DOHH2 (cell line): Measurements from ENCODE around the gene CUEDC1.

Experiments
- EZH2phosphoT487 ChIP-seq: fragments of 200-600 bp; sonication (generic); IDR thresholded peaks from 2 replicates; pipeline ENCODE4 v1.6.1; 2017; ENCODE audit warnings: borderline replicate concordance, mild to moderate bottlenecking, antibody characterized with exemption, low read length, moderate library complexity, mixed read lengths
- TF ChIP-seq, protein P1 (sequence below): fragments of 200-600 bp; sonication (generic); IDR thresholded peaks from one replicate; pipeline ENCODE4 v1.5.1; 2014; ENCODE audit warnings: antibody characterized with exemption, mild to moderate bottlenecking, low read depth, low read length; ENCODE audit not compliant: poor library complexity, severe bottlenecking

DNA sequence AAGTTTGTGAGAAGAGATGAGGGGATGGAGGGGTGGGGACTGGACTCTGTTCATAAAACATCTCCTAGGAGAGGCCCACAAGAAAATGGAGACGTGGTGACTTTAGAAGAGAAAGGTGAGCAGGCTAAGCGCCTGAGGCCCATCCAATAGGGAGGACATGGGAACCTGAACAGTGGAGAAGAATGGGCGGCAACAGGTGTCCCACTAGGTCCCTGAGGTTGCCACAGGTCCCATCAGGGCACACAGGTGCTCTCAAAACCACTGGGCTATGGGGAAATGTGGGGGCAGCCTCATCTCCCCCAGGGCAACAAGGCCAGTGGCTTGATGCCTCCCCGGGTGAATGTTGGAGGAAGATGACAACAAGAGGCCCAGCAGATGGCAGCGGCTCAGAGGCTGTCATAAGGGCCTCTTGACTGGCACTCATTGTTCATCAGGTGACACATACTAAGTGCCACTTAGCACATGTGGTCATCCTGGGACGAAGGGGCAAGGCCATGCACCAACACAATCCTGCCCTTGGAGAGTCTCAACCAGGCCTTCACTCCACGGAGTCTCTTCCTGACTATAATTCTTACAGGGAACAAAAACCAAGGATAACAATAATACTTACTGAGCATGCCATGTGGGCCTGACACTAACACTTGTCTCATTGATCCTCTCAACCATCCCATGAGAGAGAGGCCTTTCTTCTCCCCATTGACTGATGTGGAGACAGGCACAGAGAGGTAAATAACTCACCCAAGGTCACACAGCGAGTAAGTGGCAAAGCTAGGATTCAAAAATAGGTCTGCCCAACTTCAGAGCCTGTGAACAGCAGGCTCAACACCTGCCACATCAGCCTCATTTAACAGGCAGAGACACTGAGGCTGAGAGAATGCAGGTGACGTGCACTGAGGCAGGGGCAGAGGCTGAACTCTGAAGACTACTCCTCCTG, 38.0 kb downstream of the CUEDC1 start:
- TF ChIP-seq, protein P1, sequence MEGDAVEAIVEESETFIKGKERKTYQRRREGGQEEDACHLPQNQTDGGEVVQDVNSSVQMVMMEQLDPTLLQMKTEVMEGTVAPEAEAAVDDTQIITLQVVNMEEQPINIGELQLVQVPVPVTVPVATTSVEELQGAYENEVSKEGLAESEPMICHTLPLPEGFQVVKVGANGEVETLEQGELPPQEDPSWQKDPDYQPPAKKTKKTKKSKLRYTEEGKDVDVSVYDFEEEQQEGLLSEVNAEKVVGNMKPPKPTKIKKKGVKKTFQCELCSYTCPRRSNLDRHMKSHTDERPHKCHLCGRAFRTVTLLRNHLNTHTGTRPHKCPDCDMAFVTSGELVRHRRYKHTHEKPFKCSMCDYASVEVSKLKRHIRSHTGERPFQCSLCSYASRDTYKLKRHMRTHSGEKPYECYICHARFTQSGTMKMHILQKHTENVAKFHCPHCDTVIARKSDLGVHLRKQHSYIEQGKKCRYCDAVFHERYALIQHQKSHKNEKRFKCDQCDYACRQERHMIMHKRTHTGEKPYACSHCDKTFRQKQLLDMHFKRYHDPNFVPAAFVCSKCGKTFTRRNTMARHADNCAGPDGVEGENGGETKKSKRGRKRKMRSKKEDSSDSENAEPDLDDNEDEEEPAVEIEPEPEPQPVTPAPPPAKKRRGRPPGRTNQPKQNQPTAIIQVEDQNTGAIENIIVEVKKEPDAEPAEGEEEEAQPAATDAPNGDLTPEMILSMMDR, result no peak
- TF ChIP-seq EZH2phosphoT487, result no peak
